GM12891 (cell line): Measurements from ENCODE around the gene STXBP5.

Source experiments
- POLR2A ChIP-seq: IDR thresholded peaks from 2 replicates; pipeline ENCODE4 v1.6.1; 2011; ENCODE audit warnings: low read depth, low read length, control low read depth
- POLR2AphosphoS5 ChIP-seq: IDR thresholded peaks from 2 replicates; pipeline ENCODE4 v1.6.1; 2011; ENCODE audit warnings: low read depth, low read length, control low read depth

GRCh38 chr6:147170269-147170668, 33.9 kb upstream of the STXBP5 start:
- TF ChIP-seq POLR2A (no peak), POLR2AphosphoS5 (no peak)
